ENCODE data around the gene DOCK7. TPM values are rescaled to one million over a fixed set of nuclear protein-coding genes. Genes with fewer than 3 reads are reported as not detected.
A peak's percentile ranks its signal among the peaks of the same experiment; 100 is the strongest.
"Not testable (repeated sequence)": the region's sequence is repeated elsewhere in the genome, so short reads cannot be mapped to it uniquely, and the experiment has no call there.

The DOCK7 gene
- total and polyA plus RNA-seq, 4 donors: 6.1 to 64.1 (median 29.3) TPM

- peaks cover 0 to 3% of the 10 kb centered on the region in 2 donors for H3K4me1 ChIP-seq (ENCODE audit: control insufficient read depth in 1 of 2, insufficient read depth in 2 of 2, low read length in 2 of 2)
- intact Hi-C loops (cut with DNase I): loop anchor here (5.0 kb wide), 2 partner anchors 33 to 38 kb away; partner anchors contain the start of gene DOCK7 (in 1 of the 2)
- 0 to 1% methylated on average over 1 of the region's 1 CpG for WGBS, 2 donors
- no peaks in the 10 kb centered on the region for H3K9me3 ChIP-seq (ENCODE audit: control insufficient read depth, low read length)
- H3K27me3 ChIP-seq (ENCODE audit: control insufficient read depth in 1 of 2, insufficient read depth in 2 of 2, low read length in 1 of 2): no peaks in the 10 kb centered on the region
- H3K36me3 ChIP-seq (ENCODE audit: control insufficient read depth in 1 of 2, insufficient read depth in 2 of 2, low read length in 1 of 2): no peaks in the 10 kb centered on the region
- H3K4me3 ChIP-seq (ENCODE audit: low read length in 2 of 2): peak overlapping the region; percentile 43 to 59
- ATAC-seq (ENCODE audit: low FRiP score): peak; percentile 29
- DNase-seq: no peak
- peak overlapping the region in 1 of 2 donors; percentile 57 for H3K27ac ChIP-seq (ENCODE audit: low read depth in 1 of 2, low read length in 2 of 2)
These were observed 37.1 kb upstream of the DOCK7 start for GRCh38 chr1:62725255-62725654.

- ATAC-seq (ENCODE audit: low FRiP score): no peak
These were observed 36.2 kb upstream of the DOCK7 start for GRCh38 chr1:62724430-62724829.

GRCh38 chr1:62723883-62724282, 35.7 kb upstream of the DOCK7 start:
- WGBS, 2 donors: 2 to 12% methylated on average over 2 of the region's 2 CpGs
- no peak overlapping the region for H3K4me3 ChIP-seq (ENCODE audit: low read length in 2 of 2)
- H3K9me3 ChIP-seq (ENCODE audit: control insufficient read depth, low read length): no peaks in the 10 kb centered on the region
- H3K36me3 ChIP-seq (ENCODE audit: control insufficient read depth in 1 of 2, insufficient read depth in 2 of 2, low read length in 1 of 2): no peaks in the 10 kb centered on the region
- peaks cover 0 to 3% of the 10 kb centered on the region in 2 donors for H3K4me1 ChIP-seq (ENCODE audit: control insufficient read depth in 1 of 2, insufficient read depth in 2 of 2, low read length in 2 of 2)
- no peak for ATAC-seq (ENCODE audit: low FRiP score)
- intact Hi-C loops (cut with DNase I): no loop called here
- peak overlapping the region in 1 of 2 donors; percentile 21 for H3K27ac ChIP-seq (ENCODE audit: low read depth in 1 of 2, low read length in 2 of 2)
- no peaks in the 10 kb centered on the region for H3K27me3 ChIP-seq (ENCODE audit: control insufficient read depth in 1 of 2, insufficient read depth in 2 of 2, low read length in 1 of 2)
- no peak for DNase-seq

More at GRCh38 chr1:62724430-62724829, 36.2 kb upstream of the DOCK7 start:
- no peaks in the 10 kb centered on the region for H3K36me3 ChIP-seq (ENCODE audit: control insufficient read depth in 1 of 2, insufficient read depth in 2 of 2, low read length in 1 of 2)
- no peaks in the 10 kb centered on the region for H3K9me3 ChIP-seq (ENCODE audit: control insufficient read depth, low read length)
- H3K4me1 ChIP-seq (ENCODE audit: control insufficient read depth in 1 of 2, insufficient read depth in 2 of 2, low read length in 2 of 2): peaks cover 0 to 3% of the 10 kb centered on the region in 2 donors
- peak overlapping the region in 1 of 2 donors; percentile 62 for H3K27ac ChIP-seq (ENCODE audit: low read depth in 1 of 2, low read length in 2 of 2)
- intact Hi-C loops (cut with DNase I): no loop called here
- no peak overlapping the region for H3K4me3 ChIP-seq (ENCODE audit: low read length in 2 of 2)
- no peaks in the 10 kb centered on the region for H3K27me3 ChIP-seq (ENCODE audit: control insufficient read depth in 1 of 2, insufficient read depth in 2 of 2, low read length in 1 of 2)
- 18 to 31% methylated on average over 3 of the region's 3 CpGs for WGBS, 2 donors
- DNase-seq: no peak

GRCh38 chr1:62722796-62723195, 34.6 kb upstream of the DOCK7 start:
- ATAC-seq (ENCODE audit: low FRiP score) (no peak), DNase-seq (no peak)
- intact Hi-C loops (cut with DNase I): no loop called here

GRCh38 chr1:62720946-62721554, 32.9 kb upstream of the DOCK7 start:
- peaks cover 0 to 3% of the 10 kb centered on the region in 2 donors for H3K4me1 ChIP-seq (ENCODE audit: control insufficient read depth in 1 of 2, insufficient read depth in 2 of 2, low read length in 2 of 2)
- 76 to 79% methylated on average over 4 of the region's 4 CpGs for WGBS, 2 donors
- H3K9me3 ChIP-seq (ENCODE audit: control insufficient read depth, low read length): no peaks in the 10 kb centered on the region
- H3K36me3 ChIP-seq (ENCODE audit: control insufficient read depth in 1 of 2, insufficient read depth in 2 of 2, low read length in 1 of 2): no peaks in the 10 kb centered on the region
- no peaks in the 10 kb centered on the region for H3K27me3 ChIP-seq (ENCODE audit: control insufficient read depth in 1 of 2, insufficient read depth in 2 of 2, low read length in 1 of 2)
- ATAC-seq (ENCODE audit: low FRiP score) (no peak), DNase-seq (no peak)
- no peak overlapping the region for H3K4me3 ChIP-seq (ENCODE audit: low read length in 2 of 2)
- intact Hi-C loops (cut with DNase I): no loop called here
- no peak overlapping the region for H3K27ac ChIP-seq (ENCODE audit: low read depth in 1 of 2, low read length in 2 of 2)

More at GRCh38 chr1:62722796-62723195, 34.6 kb upstream of the DOCK7 start:
- H3K36me3 ChIP-seq (ENCODE audit: control insufficient read depth in 1 of 2, insufficient read depth in 2 of 2, low read length in 1 of 2): no peaks in the 10 kb centered on the region
- H3K27me3 ChIP-seq (ENCODE audit: control insufficient read depth in 1 of 2, insufficient read depth in 2 of 2, low read length in 1 of 2): no peaks in the 10 kb centered on the region
- H3K4me1 ChIP-seq (ENCODE audit: control insufficient read depth in 1 of 2, insufficient read depth in 2 of 2, low read length in 2 of 2): peaks cover 0 to 3% of the 10 kb centered on the region in 2 donors
- H3K27ac ChIP-seq (ENCODE audit: low read depth in 1 of 2, low read length in 2 of 2): no peak overlapping the region
- H3K4me3 ChIP-seq (ENCODE audit: low read length in 2 of 2): no peak overlapping the region
- H3K9me3 ChIP-seq (ENCODE audit: control insufficient read depth, low read length): no peaks in the 10 kb centered on the region

- H3K4me3 ChIP-seq (ENCODE audit: low read length in 2 of 2); H3K27me3 ChIP-seq (ENCODE audit: control insufficient read depth in 1 of 2, insufficient read depth in 2 of 2, low read length in 1 of 2); H3K9me3 ChIP-seq (ENCODE audit: control insufficient read depth, low read length); H3K27ac ChIP-seq (ENCODE audit: low read depth in 1 of 2, low read length in 2 of 2); intact Hi-C loops (cut with DNase I); H3K36me3 ChIP-seq (ENCODE audit: control insufficient read depth in 1 of 2, insufficient read depth in 2 of 2, low read length in 1 of 2); H3K4me1 ChIP-seq (ENCODE audit: control insufficient read depth in 1 of 2, insufficient read depth in 2 of 2, low read length in 2 of 2); ATAC-seq (ENCODE audit: low FRiP score); DNase-seq: not testable (repeated sequence)
- 95 to 100% methylated on average over 2 of the region's 2 CpGs for WGBS, 2 donors
These were observed 30.2 kb upstream of the DOCK7 start for GRCh38 chr1:62718400-62718799.

GRCh38 chr1:62717483-62717882, 29.3 kb upstream of the DOCK7 start:
- DNase-seq: no peak
- ATAC-seq (ENCODE audit: low FRiP score): no peak
- intact Hi-C loops (cut with DNase I): no loop called here
- H3K27me3 ChIP-seq (ENCODE audit: control insufficient read depth in 1 of 2, insufficient read depth in 2 of 2, low read length in 1 of 2): no peaks in the 10 kb centered on the region
- no peak overlapping the region for H3K4me3 ChIP-seq (ENCODE audit: low read length in 2 of 2)
- H3K27ac ChIP-seq (ENCODE audit: low read depth in 1 of 2, low read length in 2 of 2): no peak overlapping the region
- 95 to 97% methylated on average over 6 of the region's 6 CpGs for WGBS, 2 donors
- no peaks in the 10 kb centered on the region for H3K36me3 ChIP-seq (ENCODE audit: control insufficient read depth in 1 of 2, insufficient read depth in 2 of 2, low read length in 1 of 2)
- no peaks in the 10 kb centered on the region for H3K9me3 ChIP-seq (ENCODE audit: control insufficient read depth, low read length)
- H3K4me1 ChIP-seq (ENCODE audit: control insufficient read depth in 1 of 2, insufficient read depth in 2 of 2, low read length in 2 of 2): no peaks in the 10 kb centered on the region

GRCh38 chr1:62716397-62716796, 28.2 kb upstream of the DOCK7 start:
- no peaks in the 10 kb centered on the region for H3K36me3 ChIP-seq (ENCODE audit: control insufficient read depth in 1 of 2, insufficient read depth in 2 of 2, low read length in 1 of 2)

More at GRCh38 chr1:62716397-62716796, 28.2 kb upstream of the DOCK7 start:
- Histone ChIP-seq H3K27ac (ENCODE audit: low read depth in 1 of 2, low read length in 2 of 2) (no peak overlapping the region), H3K9me3 (ENCODE audit: control insufficient read depth, low read length) (no peaks in the 10 kb centered on the region), H3K4me3 (ENCODE audit: low read length in 2 of 2) (no peak overlapping the region), H3K4me1 (ENCODE audit: control insufficient read depth in 1 of 2, insufficient read depth in 2 of 2, low read length in 2 of 2) (no peaks in the 10 kb centered on the region), H3K27me3 (ENCODE audit: control insufficient read depth in 1 of 2, insufficient read depth in 2 of 2, low read length in 1 of 2) (no peaks in the 10 kb centered on the region)
- 76 to 78% methylated on average over 3 of the region's 3 CpGs for WGBS, 2 donors
- DNase-seq (no peak), ATAC-seq (ENCODE audit: low FRiP score) (no peak)
- intact Hi-C loops (cut with DNase I): no loop called here

Data from aorta (tissue), 5 donors.